HepG2 (cell line): ENCODE results near the gene VENTX. TPM values are rescaled to one million over a fixed set of nuclear protein-coding genes. Genes with fewer than 3 reads are reported as not detected.

ENCODE experiments used
- AHR ChIP-seq: IDR thresholded peaks from 2 replicates; pipeline ENCODE4 v1.6.1; 2018; ENCODE audit warnings: missing genetic modification reagents, missing compliant biosample characterization
- NCOA1 ChIP-seq: sonication (generic); formaldehyde crosslinking; IDR thresholded peaks from 2 replicates; pipeline ENCODE4 v1.9.0; 2021; ENCODE audit warnings: missing genetic modification reagents
- SP5 ChIP-seq: IDR thresholded peaks from 2 replicates; pipeline ENCODE4 v1.6.1; 2016; ENCODE audit warnings: low read depth, borderline replicate concordance
- ZBTB40 ChIP-seq, 2 experiments: fragments of 450-650 bp in 1 of 2; sonication (generic) in 1 of 2; formaldehyde crosslinking in 1 of 2; IDR thresholded peaks; 2 replicates each; pipeline versions ENCODE4 v1.6.1 to v1.8.0; 2016 to 2022; ENCODE audit warnings: antibody characterized with exemption in 1 of 2, mild to moderate bottlenecking in 1 of 2, missing genetic modification reagents in 1 of 2
- ZNF207 ChIP-seq: fragments of 450-650 bp; IDR thresholded peaks from 2 replicates; pipeline ENCODE4 v1.6.1; 2016; ENCODE audit warnings: antibody characterized with exemption, borderline replicate concordance
- polyA plus RNA-seq, 8 experiments: library from polyadenylated mRNA; depleted of rRNA in 3 of 8; stranded (reverse) in 7 of 8; unstranded in 1 of 8; fragments of >200 nt; fragmentation: Illumina TruSeq in 4 of 8; extraction: Trizol in 4 of 8; gene quantifications; 2 replicates each; pipeline versions ENCODE4 v1.2.1 to v1.2.3, GENCODE V29; 2011 to 2016; ENCODE audit warnings: low read depth in 4 of 8, missing spikeins in 1 of 8, mixed read lengths in 1 of 8; ENCODE audit not compliant: insufficient read depth in 1 of 8
- total RNA-seq, 5 experiments: library from RNA; depleted of rRNA; stranded (reverse); fragments of >200 nt; fragmentation: Illumina TruSeq; extraction: Trizol; gene quantifications; 2 replicates each; pipeline ENCODE4 v1.2.3, GENCODE V29; 2016; ENCODE audit warnings: low read depth in 1 of 5

The VENTX gene
- total and polyA plus RNA-seq, 2 of the 13 experiments (the other 11 are each of a cell fraction or from before 2014, with no cell fraction given) = not detected

- no peak for TF ChIP-seq ZBTB40 (IDR thresholded peaks at IDR 0.05)
- TF ChIP-seq ZBTB40 (CRISPR knock-in tag; IDR thresholded peaks at IDR 0.05) = no peak
- TF ChIP-seq AHR = no peak
- TF ChIP-seq SP5 = no peak
- TF ChIP-seq ZNF207 = no peak
- TF ChIP-seq NCOA1 (CRISPR knock-in tag) = no peak
These were observed 44.1 kb downstream of the VENTX start (continued) for GRCh38 chr10:133281628-133282372.
